GM18517 (cell line): ENCODE measurements around the gene EMID1.

Source experiments
- ATAC-seq: cut with Tn5 transposase; IDR thresholded peaks from one replicate; pipeline ENCODE4 v1.9.1; 2021; ENCODE audit warnings: mild to moderate bottlenecking, moderate library complexity; ENCODE audit not compliant: unreplicated experiment

Gene EMID1

GRCh38 chr22:29205594-29206371, at the start of gene EMID1:
Gene EMID1 (plus strand): TSS chr22:29205896. CDS start chr22:29206039, 143 bp downstream.
- ATAC-seq, result no peak

GRCh38 chr22:29155966-29156365, 49.7 kb upstream of the EMID1 start:
- no peak for ATAC-seq

GRCh38 chr22:29156507-29156906, 49.2 kb upstream of the EMID1 start:
- ATAC-seq, result no peak

DNA sequence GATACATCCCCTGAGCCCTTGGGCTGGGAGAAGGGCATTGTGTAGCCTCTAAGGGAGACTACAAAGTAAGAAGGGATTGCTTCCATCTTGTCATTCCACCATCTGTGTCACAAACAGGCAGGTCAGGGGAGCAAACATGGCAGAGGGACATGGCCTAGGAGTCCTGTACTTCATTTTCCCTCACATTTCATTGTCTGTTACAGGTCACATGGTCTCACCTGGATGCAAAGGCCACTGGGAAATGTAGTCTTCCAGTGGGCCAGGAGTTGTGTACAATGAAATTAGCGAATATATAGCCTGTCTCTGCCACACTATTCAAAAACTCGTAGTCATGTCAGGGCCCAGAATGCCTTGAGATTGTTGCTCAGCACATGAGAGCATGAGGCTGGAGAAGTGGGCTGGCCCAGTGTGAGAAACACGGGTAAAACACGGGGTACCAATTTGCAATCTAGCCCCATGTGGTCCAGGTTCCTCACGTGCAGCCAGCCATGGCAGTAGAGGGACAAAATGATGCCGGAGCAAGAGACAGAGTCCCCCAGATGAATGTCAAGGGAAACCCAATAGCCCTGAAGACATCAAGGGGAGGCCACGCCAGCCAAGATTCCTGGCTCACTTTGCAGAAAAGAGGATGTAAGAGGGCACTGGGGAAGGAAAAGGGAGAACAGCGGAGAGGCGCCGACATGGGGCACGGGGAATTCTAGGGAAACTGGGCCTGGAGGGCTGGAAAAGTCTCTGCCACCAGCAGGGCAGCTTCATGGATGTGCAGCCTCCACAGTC, 47.7 kb upstream of the EMID1 start:
- no peak for ATAC-seq

- no peak for ATAC-seq
Observed at GRCh38 chr22:29158546-29158945, 47.1 kb upstream of the EMID1 start.

DNA sequence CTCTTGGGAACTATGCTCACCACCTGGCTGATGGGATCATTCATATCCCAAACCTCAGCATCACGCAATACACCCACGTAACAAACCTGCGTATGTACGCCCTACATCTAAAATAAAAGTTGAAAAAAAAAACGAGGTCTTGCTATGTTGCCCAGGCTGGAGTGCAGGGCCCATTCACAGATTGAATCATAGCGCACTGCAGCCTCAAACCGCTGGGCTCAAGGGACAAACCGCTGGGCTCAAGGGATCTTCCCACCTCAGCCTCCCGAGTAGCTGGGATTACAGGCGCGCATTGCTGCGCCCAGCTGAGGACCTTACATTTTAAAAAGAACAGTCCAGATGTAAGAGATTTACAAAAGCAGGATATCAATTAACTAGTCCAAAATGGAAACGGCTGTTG, 41.9 kb upstream of the EMID1 start:
- no peak for ATAC-seq

DNA sequence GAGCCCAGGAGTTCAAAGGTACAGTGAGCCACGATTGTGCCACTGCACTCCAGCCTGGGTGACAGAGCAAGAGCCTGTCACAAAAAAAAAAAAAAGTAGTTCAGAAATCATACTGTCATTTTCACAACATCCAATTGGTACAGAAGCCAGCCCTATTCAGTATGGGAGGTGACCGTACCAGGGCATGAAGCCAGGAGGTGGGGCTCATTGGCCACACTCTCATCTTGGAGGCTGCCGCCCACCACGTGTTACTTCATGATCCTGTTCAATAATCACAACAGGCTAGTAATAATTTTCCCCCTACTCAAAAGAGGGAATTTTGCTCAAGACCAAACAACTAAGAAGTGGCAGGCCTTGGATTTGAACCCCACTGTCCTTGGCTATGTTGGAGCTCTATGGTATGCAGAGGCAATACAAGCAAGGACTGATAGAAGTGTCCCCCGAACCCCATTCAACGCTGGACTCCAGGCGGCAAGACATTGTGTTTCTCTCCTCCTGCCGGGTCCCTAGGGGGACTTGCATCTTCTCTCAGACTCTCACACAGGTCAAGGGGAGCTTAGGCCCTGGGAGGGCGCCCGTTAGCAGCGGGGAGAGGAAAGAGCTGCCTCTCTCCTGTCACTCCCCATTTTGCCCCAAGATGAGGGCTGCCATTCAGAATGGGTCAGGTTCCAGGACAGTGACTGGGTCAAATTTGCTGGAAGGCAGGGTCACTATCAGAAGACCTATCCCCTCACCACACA, 40.2 kb upstream of the EMID1 start:
- ATAC-seq, result no peak

DNA sequence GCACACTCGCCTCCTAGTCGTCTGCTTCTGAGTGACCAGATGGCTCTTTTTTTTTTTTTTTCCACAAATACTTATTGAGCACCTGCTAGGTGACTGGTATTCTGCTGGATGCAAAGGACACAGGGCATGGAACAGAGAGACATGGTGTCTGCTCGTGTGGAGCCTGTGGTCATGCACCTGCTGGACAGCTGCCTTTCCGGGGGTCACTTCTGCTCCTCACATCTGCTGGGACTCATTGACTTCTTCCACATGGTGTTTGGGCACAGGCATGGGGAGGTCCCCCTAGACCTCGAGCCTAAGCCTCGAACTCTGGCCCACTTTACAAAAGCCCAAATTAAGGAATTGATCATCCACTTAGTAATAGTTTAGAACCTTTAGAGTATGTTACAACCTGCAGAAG, 39.5 kb upstream of the EMID1 start:
- no peak for ATAC-seq

- peak; percentile 93 for ATAC-seq
Observed at GRCh38 chr22:29167032-29167911, 38.4 kb upstream of the EMID1 start.

DNA sequence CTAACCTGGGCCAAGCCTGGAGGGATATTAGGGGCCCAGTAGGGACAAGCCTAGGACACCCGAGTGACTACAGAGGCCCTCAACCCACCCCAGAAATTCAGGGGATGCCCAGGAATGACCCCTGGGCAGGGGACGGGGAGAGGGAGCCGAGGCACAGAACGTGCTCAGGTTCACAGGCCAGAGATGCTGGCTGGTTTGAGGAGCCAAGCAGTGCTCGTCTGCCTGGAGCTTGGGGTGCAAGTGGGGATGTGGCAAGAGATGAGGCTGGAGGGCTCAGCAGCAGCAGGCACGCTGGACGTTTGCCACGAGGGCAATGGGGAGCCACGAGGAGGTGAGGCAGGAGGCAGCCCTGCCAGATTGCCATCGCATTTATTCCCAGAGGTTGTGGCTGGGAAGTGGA, 34.0 kb upstream of the EMID1 start:
- ATAC-seq, result no peak

DNA sequence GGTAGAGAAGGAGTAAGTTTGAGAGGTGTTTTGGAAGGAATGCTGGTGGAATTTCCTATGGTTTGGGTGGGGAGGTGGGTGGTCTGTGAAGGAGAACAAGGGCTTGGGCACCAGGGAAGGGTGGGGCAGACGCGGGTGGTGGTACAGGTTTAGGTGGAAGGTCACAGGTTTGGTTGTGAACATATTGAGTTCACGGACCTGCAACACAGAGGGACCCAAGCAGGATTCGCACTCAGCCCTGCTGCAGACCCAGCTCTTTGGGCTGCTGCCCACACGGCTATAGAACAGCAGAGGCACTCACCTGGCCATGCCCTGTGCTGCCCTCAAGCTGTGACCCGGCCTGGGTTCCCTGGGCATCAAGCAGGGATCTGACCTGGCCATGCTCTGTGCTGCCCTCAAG, 33.5 kb upstream of the EMID1 start:
- ATAC-seq, result no peak

DNA sequence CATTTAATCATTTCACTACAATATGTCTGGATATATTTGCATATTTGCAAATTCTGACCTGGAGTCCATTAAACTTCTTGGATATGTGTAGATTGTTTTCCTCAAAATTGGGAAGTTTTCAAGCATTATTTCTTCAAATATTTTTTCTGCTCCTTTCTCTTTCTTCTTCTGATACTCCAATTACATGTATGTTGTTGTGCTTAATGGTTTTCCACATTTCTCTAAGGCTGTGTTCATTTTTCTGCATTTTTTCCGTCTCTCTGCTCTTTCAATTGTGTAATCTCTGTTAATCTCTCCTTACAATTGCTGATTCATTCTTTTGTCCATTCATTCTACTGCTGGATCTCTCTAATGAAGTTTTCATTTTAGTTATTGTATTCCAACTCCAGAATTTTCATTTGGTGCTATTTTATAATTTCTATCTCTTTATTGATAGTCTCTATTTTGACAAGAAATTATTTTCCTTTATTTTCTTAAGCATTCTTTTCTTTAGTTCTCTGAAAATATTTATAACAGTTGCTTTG, 30.3 kb upstream of the EMID1 start:
- ATAC-seq, result no peak

DNA sequence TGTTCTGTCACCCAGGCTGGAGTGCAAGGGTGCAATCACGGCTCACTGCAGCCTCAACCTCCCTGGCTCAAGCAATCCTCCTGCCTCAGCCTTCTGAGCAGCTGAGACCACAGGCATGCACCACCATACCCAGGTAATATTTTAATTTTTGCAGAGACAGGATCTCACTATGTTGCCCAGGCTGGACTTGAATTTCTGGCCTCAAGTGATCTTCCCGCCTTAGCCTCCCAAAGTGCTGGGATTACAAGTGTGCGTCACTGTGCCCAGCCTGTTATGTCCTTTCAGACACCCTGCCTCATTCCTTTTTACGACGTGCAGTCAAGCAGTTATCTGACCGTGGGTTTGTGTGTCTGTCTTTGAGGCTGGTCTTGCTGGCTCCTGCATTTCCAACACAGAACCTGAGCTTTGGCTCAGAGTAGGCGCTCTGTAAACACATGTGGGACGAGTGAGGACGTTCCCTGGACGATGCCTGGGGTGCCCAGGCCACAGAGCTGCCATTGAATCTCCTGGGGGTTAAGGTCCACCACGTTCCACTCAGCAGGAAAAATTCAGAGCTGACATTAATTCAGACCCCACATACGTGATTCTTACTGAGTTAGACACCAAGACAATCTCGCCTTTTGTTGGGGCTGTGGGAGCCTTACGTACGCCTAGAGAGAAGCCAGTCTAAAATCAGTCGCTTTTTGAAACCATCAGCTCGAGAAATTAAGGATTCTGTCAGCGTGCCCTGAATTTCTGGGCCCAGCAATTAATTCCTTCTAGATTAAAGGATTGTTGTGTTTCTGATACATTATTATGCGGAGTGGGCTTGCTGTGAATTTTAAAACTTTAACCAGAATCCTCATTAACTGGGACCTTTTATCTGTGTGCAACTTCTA, 21.5 kb upstream of the EMID1 start:
- ATAC-seq, result no peak

- no peak for ATAC-seq
Observed at GRCh38 chr22:29184849-29185490, 20.7 kb upstream of the EMID1 start.

DNA sequence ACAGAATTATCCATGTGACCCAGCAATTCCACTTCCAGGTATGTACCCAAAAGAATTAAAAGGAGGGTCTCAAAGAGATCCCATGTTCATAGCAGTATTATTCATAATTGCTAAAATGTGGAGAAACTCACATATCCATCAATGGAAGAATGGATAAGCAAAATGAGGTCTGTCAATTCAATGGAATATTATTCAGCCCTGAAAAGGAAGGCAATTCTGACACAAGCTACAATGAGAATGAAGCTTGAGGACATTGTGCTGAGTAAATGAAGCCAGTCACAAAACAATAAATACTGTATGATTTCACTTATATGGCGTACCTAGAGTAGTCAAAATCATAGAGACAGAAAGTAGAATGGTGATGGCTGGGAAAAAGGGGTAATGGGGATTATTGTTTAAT, 19.4 kb upstream of the EMID1 start:
- ATAC-seq, result no peak

- ATAC-seq, result no peak
Observed at GRCh38 chr22:29187831-29188230, 17.9 kb upstream of the EMID1 start.

DNA sequence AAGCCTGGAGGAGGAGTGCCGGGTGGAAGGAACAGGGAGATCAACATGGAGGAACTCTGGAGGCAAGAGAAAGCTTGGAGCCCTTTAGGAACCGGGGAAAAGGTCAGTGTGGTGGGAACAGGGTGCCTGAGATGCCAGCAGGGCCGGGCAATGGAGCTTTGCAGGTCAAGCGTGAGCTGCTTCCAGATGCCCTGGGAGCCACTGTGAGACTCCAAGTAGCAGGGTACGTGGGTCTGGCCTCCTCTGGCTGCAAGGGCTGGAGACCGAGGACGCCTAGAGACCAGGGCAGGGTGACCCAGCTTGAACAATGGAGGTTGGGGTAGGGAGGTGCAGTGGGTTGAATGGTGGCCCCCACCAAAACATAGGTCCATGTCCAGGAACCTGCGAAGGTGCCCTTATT, 15.6 kb upstream of the EMID1 start:
- no peak for ATAC-seq

DNA sequence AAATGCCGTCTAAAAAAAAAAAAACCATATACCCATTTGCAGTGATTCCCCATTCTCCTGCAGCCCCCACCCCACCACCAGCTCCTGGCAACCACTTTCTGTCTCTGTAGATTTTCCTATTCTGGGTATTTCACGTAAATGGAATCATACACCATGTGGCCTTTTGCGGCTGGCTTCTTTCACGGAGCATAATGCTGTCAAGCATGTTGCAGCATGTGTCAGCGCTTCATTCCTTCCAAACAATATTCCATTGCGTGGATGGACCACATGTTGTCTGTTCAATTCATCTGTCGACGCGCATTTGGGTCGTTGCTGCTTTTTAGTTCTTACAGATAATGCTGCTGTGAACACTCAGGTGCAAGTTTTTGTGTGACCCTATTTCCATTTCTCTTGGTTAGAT, 14.8 kb upstream of the EMID1 start:
- no peak for ATAC-seq

GRCh38 chr22:29193021-29193420, 12.7 kb upstream of the EMID1 start:
- no peak for ATAC-seq
